ENCODE data around the gene KCNK3.

GRCh38 chr2:26709323-26710110, 17.0 kb downstream of the KCNK3 start:
- TF ChIP-seq POLR2AphosphoS5 (IDR thresholded peaks at IDR 0.05) (no peak), POLR2A (IDR thresholded peaks at IDR 0.05) (no peak)
- TF ChIP-seq, protein P1, sequence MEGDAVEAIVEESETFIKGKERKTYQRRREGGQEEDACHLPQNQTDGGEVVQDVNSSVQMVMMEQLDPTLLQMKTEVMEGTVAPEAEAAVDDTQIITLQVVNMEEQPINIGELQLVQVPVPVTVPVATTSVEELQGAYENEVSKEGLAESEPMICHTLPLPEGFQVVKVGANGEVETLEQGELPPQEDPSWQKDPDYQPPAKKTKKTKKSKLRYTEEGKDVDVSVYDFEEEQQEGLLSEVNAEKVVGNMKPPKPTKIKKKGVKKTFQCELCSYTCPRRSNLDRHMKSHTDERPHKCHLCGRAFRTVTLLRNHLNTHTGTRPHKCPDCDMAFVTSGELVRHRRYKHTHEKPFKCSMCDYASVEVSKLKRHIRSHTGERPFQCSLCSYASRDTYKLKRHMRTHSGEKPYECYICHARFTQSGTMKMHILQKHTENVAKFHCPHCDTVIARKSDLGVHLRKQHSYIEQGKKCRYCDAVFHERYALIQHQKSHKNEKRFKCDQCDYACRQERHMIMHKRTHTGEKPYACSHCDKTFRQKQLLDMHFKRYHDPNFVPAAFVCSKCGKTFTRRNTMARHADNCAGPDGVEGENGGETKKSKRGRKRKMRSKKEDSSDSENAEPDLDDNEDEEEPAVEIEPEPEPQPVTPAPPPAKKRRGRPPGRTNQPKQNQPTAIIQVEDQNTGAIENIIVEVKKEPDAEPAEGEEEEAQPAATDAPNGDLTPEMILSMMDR (IDR thresholded peaks at IDR 0.05): no peak
